DMS53 (cell line): ENCODE data around the gene TNKS2.

ENCODE experiments used
- DNase-seq: peaks from one replicate; lab custom pipeline; 2025; lab: John Stamatoyannopoulos, UW

The TNKS2 gene

GRCh38 chr10:91797874-91798648 lies at the start of gene TNKS2:
TNKS2 (plus strand) TSS chr10:91798426; CDS start chr10:91798691, 265 bp downstream.
- DNase-seq = peak; percentile 96

GRCh38 chr10:91749592-91749991 lies 48.6 kb upstream of the TNKS2 start:
- DNase-seq = peak; percentile 38

- no peak for DNase-seq
Measured at GRCh38 chr10:91756286-91756685, 41.9 kb upstream of the TNKS2 start.

GRCh38 chr10:91758303-91759146 lies 39.7 kb upstream of the TNKS2 start:
- peak; percentile 88 for DNase-seq

GRCh38 chr10:91759581-91759986 lies 38.6 kb upstream of the TNKS2 start:
- DNase-seq = peak; percentile 90

GRCh38 chr10:91761721-91762120 lies 36.5 kb upstream of the TNKS2 start:
- DNase-seq = no peak

- DNase-seq = no peak
Measured at GRCh38 chr10:91762878-91763277, 35.3 kb upstream of the TNKS2 start.

- DNase-seq = no peak
Measured at GRCh38 chr10:91766676-91767075, 31.6 kb upstream of the TNKS2 start.

- no peak for DNase-seq
Measured at GRCh38 chr10:91768123-91768522, 30.1 kb upstream of the TNKS2 start.

- no peak for DNase-seq
Measured at GRCh38 chr10:91771907-91772306, 26.3 kb upstream of the TNKS2 start.

GRCh38 chr10:91772461-91772860 lies 25.8 kb upstream of the TNKS2 start:
- no peak for DNase-seq

- no peak for DNase-seq
Measured at GRCh38 chr10:91772869-91773268, 25.4 kb upstream of the TNKS2 start.

- DNase-seq = no peak
Measured at GRCh38 chr10:91774571-91774970, 23.7 kb upstream of the TNKS2 start.

- DNase-seq = no peak
Measured at GRCh38 chr10:91775731-91776130, 22.5 kb upstream of the TNKS2 start.

- DNase-seq = no peak
Measured at GRCh38 chr10:91776266-91776665, 22.0 kb upstream of the TNKS2 start.

- DNase-seq = no peak
Measured at GRCh38 chr10:91778485-91778884, 19.7 kb upstream of the TNKS2 start.

- DNase-seq = peak; percentile 74
Measured at GRCh38 chr10:91779011-91779605, 19.1 kb upstream of the TNKS2 start.

- no peak for DNase-seq
Measured at GRCh38 chr10:91782539-91782938, 15.7 kb upstream of the TNKS2 start.

GRCh38 chr10:91785830-91786229 lies 12.4 kb upstream of the TNKS2 start:
- no peak for DNase-seq

- DNase-seq = no peak
Measured at GRCh38 chr10:91787258-91787657, 11.0 kb upstream of the TNKS2 start.

GRCh38 chr10:91787810-91788209 lies 10.4 kb upstream of the TNKS2 start:
- DNase-seq = no peak

- no peak for DNase-seq
Measured at GRCh38 chr10:91788527-91788926, 9.7 kb upstream of the TNKS2 start.
